Measurements from ENCODE around the gene PRKCZ.

DNA sequence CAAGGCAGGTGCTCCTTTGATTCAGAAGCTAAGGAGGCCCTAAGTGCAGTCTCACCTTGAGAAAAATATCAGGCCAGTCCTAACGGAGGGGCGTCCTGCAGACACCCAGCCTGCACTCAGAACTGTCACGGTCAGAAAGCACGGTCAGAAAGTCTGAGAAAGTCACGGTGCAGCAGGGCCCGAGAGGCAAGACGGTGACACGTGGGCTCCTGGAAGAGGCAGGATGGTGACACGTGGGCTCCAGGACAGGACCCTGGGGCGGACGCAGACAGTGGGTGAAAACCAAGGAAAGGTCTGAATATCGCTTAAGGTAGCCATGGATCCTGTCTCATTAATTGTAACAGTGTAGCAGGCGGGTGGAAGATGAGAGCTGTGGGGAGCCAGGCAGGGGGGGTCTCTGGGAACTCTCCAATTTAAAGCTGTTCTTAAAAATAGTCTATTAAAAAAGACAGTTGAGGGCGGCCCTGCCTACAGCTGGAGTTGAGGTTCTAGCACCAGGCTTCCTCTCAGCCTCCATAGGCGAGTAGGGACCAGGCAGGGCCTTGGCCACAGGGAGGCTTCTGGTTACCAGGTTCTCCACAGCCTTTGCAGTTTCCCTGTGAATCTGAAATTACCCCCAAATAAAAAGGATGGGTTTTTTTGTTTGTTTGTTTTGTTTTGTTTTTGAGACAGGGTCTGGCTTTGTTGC lies 79.2 kb downstream of the PRKCZ start:
- TF ChIP-seq, protein P1, sequence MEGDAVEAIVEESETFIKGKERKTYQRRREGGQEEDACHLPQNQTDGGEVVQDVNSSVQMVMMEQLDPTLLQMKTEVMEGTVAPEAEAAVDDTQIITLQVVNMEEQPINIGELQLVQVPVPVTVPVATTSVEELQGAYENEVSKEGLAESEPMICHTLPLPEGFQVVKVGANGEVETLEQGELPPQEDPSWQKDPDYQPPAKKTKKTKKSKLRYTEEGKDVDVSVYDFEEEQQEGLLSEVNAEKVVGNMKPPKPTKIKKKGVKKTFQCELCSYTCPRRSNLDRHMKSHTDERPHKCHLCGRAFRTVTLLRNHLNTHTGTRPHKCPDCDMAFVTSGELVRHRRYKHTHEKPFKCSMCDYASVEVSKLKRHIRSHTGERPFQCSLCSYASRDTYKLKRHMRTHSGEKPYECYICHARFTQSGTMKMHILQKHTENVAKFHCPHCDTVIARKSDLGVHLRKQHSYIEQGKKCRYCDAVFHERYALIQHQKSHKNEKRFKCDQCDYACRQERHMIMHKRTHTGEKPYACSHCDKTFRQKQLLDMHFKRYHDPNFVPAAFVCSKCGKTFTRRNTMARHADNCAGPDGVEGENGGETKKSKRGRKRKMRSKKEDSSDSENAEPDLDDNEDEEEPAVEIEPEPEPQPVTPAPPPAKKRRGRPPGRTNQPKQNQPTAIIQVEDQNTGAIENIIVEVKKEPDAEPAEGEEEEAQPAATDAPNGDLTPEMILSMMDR (IDR thresholded peaks at IDR 0.05): no peak
- TF ChIP-seq MXI1 (IDR thresholded peaks at IDR 0.05; ENCODE audit: low read depth, low read length): no peak

Data from SK-N-SH (cell line).